ENCODE data around the gene DKK3.

Gene DKK3

DNA sequence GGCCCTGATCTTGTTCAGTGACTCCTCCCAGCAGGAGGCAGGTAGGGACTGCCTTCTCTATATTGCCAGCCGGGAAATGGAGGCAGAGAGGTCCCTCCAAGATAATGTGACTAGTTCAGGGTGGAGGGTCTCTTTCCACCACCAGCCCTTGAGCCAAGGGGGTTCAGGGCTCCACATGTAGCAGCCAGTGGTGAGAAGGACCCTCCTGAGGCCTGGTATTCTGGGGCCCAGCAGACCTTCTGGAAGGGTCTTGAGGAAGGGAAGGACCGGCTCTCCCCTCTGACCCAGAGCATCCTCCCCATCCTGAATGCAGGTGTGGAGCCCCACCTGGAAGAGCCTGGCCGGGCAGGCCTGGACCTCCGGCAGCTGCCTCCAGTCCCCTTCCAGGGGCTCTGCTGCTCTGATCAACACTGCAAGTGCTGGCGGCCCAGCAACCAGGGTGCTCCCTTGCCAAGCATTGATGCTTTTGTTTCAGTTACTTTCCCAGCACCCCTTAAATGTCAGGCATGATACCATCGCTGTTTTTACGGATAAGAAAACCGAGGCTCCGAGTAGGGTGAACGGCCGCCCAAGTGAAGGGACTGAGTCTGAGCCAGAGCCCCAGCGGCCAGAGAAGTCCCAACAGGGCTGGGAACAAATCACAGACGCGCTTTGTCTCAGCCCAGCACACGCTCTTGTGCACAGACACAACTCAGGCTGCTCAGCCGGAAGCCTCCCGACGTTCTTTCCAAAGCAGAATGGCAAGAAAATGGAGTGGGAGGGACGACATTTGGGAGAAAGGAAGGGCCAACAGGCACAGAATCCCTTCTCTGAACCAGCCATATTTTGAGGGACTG, 38.8 kb downstream of the DKK3 start:
- TF ChIP-seq, protein P1, sequence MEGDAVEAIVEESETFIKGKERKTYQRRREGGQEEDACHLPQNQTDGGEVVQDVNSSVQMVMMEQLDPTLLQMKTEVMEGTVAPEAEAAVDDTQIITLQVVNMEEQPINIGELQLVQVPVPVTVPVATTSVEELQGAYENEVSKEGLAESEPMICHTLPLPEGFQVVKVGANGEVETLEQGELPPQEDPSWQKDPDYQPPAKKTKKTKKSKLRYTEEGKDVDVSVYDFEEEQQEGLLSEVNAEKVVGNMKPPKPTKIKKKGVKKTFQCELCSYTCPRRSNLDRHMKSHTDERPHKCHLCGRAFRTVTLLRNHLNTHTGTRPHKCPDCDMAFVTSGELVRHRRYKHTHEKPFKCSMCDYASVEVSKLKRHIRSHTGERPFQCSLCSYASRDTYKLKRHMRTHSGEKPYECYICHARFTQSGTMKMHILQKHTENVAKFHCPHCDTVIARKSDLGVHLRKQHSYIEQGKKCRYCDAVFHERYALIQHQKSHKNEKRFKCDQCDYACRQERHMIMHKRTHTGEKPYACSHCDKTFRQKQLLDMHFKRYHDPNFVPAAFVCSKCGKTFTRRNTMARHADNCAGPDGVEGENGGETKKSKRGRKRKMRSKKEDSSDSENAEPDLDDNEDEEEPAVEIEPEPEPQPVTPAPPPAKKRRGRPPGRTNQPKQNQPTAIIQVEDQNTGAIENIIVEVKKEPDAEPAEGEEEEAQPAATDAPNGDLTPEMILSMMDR (IDR thresholded peaks at IDR 0.05; ENCODE audit: low read depth, low read length, missing control alignments), result no peak
- in situ Hi-C loops (cut with HindIII; ENCODE audit: low sequenced_read_pairs), result loop anchor here (5.0 kb wide), 1 partner anchor 63 kb away; no protein-coding TSS in a partner anchor
- no peak overlapping the region for H3K4me3 ChIP-seq (ENCODE audit: low read depth, low read length)
- no peak for DNase-seq (ENCODE audit: low read depth)

DNA sequence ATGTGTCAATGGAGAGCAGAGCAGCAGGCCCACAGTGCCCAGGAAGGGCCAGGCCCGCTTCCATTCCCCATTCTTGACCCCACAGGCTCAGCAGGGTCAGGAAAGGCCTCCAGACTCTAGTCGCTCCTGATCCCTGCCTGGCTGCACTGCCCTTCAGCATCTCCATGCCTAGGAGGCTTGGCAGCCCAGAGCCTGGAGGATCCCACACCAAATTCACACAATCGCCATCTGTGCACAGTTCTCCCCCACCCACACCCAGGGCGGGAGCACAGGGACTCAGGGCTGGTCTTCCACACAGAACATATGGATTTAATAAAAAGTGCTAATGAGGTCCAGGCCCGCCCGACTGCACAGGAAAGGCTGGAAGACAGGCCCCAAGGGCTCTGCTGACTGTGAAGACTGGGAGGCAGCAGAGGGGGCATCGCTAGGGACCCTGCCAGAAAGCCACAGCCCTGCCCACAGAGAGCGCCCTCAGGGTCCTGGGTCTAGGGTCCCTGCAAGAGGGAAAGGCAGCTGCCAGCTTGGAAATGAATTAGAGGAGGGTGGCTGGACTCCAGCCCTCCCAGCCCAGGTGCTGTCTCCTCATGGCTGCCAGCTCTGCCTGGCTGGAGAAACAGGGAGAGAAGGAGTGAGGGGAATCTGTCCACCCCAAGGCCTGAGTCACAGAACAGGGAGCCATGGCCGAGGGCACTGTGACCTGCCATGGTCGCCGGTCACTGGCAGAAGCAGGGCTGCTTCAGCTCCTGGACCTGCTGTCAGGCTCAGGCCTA, 39.7 kb downstream of the DKK3 start:
- DNase-seq (ENCODE audit: low read depth), result no peak

DNA sequence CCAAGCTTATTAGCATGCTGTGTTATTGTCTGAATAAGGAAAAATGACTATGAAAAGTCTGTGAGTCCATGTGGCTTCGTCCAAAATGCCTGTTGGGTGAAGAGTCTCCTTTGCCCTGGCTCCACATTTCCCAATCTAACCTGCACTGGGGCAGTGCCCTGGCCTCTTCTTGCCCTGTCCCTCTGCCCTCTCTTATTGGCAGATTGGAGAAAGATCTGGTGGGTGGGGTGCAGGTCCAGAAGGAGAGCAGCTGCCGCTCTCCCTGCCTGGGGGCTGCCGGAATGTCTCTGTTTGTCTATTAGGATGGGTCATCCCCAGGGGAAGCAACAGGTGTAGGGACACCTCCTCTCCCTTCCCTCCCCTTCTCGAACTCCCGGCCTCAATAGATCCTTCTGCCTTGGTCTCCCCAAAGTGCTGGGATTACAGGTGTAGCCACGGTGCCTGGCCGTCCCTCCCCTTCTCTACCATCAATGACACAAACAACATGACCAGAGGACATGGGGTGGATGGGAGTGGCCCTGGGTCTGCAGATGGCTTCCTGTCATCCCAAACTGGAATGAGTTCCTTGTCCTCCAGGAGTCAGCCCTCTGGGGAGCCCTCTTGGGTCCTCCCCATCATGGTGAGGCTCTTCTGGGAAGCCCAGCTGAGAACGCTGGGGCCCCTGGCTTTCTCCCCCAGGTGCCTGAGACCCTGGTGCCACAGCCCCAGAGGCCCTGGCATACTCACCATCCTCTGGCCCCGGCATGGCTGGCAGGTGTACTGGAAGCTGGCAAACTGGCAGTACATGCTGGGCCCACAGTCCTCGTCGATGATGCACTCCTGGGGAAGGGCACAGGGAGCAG, 40.5 kb downstream of the DKK3 start:
- DNase-seq (ENCODE audit: low read depth), result no peak
- in situ Hi-C loops (cut with HindIII; ENCODE audit: low sequenced_read_pairs), result loop anchor here (5.0 kb wide), 1 partner anchor 64 kb away; no protein-coding TSS in a partner anchor
- H3K4me3 ChIP-seq (ENCODE audit: low read depth, low read length), result no peak overlapping the region
- TF ChIP-seq, protein P1 (IDR thresholded peaks at IDR 0.05; ENCODE audit: low read depth, low read length, missing control alignments), result no peak

More for the DNA sequence above, 39.7 kb downstream of the DKK3 start:
- no peak overlapping the region for H3K4me3 ChIP-seq (ENCODE audit: low read depth, low read length)
- in situ Hi-C loops (cut with HindIII; ENCODE audit: low sequenced_read_pairs), result loop anchor here (5.0 kb wide), 1 partner anchor 64 kb away; no protein-coding TSS in a partner anchor
- TF ChIP-seq, protein P1 (IDR thresholded peaks at IDR 0.05; ENCODE audit: low read depth, low read length, missing control alignments), result no peak

DNA sequence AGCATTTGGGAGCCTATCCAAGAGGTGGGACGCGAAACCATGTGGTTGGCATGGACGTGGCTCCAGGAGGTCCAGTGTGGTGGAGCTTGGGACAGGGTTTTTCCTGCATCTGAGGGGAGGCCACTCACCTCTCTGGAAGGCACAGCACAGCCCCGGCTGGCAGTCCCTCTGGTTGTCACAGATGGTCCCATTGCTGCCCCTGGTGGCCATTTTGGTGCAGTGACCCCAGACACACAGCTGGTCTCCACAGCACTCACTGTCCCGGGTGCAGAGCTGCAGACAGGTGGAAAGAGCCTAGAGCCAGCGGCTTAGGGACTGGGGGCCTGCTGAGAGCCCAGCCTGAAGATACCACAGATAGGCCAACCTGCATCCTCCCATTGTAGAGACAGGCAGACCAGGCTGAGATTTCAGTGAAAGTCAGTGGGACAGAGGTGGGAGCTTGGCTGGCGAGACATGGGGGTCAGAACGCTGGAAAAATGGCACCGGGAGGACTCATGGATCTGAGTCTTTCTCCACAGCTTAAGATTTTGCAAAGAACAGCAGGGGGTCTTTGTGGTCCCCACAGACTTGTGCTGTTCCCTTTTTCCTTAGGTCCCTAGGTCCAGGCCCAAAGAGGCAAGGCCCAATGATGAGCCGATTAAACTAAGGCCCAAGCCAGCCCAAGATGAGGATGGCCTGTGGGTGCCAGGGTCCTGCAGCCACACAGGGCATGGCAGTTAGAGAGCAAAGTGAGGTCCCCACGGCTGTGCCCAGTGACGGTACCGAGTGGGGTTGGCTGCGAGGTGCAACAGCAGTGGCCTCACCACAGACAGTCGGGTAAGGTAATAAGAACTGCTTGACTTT, 41.4 kb downstream of the DKK3 start:
- TF ChIP-seq, protein P1 (IDR thresholded peaks at IDR 0.05; ENCODE audit: low read depth, low read length, missing control alignments), result peak; percentile 79
- in situ Hi-C loops (cut with HindIII; ENCODE audit: low sequenced_read_pairs), result loop anchor here (5.0 kb wide), 1 partner anchor 65 kb away; no protein-coding TSS in a partner anchor
- no peak overlapping the region for H3K4me3 ChIP-seq (ENCODE audit: low read depth, low read length)
- no peak for DNase-seq (ENCODE audit: low read depth)

DNA sequence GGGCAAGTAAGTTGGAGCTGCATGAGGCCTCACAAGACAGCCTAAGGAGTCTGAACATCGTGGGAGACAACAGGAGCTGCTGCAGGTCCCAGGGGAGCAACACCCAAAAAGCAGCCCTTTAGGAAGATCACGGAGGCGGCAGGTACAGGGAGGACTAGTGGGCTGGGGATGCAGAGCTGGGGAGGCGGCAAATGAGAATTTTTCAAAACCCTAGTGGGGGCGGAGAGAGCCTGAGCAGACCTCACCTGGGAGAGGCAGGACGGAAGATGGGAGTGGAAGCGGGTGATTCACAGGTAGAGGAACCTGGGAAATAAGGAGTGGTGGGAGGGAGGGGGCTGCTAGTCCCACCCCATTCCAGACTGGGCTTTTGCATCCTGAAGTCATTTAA, 42.1 kb downstream of the DKK3 start:
- no peak overlapping the region for H3K4me3 ChIP-seq (ENCODE audit: low read depth, low read length)
- TF ChIP-seq, protein P1 (IDR thresholded peaks at IDR 0.05; ENCODE audit: low read depth, low read length, missing control alignments), result no peak
- no peak for DNase-seq (ENCODE audit: low read depth)
- in situ Hi-C loops (cut with HindIII; ENCODE audit: low sequenced_read_pairs), result loop anchor here (5.0 kb wide), 1 partner anchor 66 kb away; no protein-coding TSS in a partner anchor

All from astrocyte of the cerebellum (primary cell).